Endothelial cell of umbilical vein (primary cell): ENCODE data around the gene CTBP1. TPM values are rescaled to one million over a fixed set of nuclear protein-coding genes. Genes with fewer than 3 reads are reported as not detected.

Experiments used
- BruUV-seq: library from RNA; stranded (reverse); fragments of 400-500 nt; replicated peaks from 2 replicates; lab custom pipeline; 2021; lab: Mats Ljungman, UMichigan
- CTCF ChIA-PET: fragments of 300-600, 350-600 bp; sonication (Branson Sonifier 250); formaldehyde crosslinking; loops from one replicate; lab custom pipeline; 2021; ENCODE audit warnings: antibody characterized with exemption, inconsistent platforms; lab: Charles Lee
- POLR2A ChIA-PET: fragments of 300-600, 350-600 bp; sonication (Branson Sonifier 250); formaldehyde crosslinking; loops from one replicate; lab custom pipeline; 2021; ENCODE audit warnings: antibody characterized with exemption, inconsistent platforms; lab: Charles Lee
- DNase-seq: peaks from one replicate; pipeline ENCODE4 v3.0.0-alpha.2; 2011; ENCODE audit warnings: low read depth, low spot score
- FAIRE-seq: peaks from 2 replicates; lab custom pipeline; 2011; peaks lifted over from hg19 to GRCh38; lab: Jason Lieb, UNC
- H2AFZ ChIP-seq: 2 replicates; pipeline ENCODE4 v1.6.0; 2012; ENCODE audit warnings: low read depth, low read length, control low read depth, inconsistent platforms
- H3K27ac ChIP-seq: 2 replicates; pipeline ENCODE4 v1.5.1; 2011; ENCODE audit warnings: low read depth, mild to moderate bottlenecking, control low read depth, low read length, moderate library complexity; ENCODE audit not compliant: insufficient read depth
- H3K27me3 ChIP-seq, 2 experiments: 2 replicates each; pipeline versions ENCODE4 v1.6.0 to v1.6.1; 2011; ENCODE audit warnings: low read length in 2 of 2, mixed read lengths in 1 of 2; ENCODE audit not compliant: control insufficient read depth in 2 of 2, insufficient read depth in 2 of 2
- H3K36me3 ChIP-seq, 2 experiments: 2 replicates in 1 of 2; 3 replicates in 1 of 2; pipeline ENCODE4 v1.5.1; 2011; ENCODE audit warnings: low read length in 2 of 2, mild to moderate bottlenecking in 1 of 2, moderate library complexity in 1 of 2; ENCODE audit not compliant: control insufficient read depth in 2 of 2, insufficient read depth in 2 of 2; ENCODE audit errors: extremely low read depth in 1 of 2
- H3K4me1 ChIP-seq: 3 replicates; pipeline ENCODE4 v1.5.1; 2011; ENCODE audit warnings: mild to moderate bottlenecking, low read length; ENCODE audit not compliant: control insufficient read depth, insufficient read depth; ENCODE audit errors: extremely low read depth
- H3K4me2 ChIP-seq: 2 replicates; pipeline ENCODE4 v1.6.1; 2011; ENCODE audit warnings: low read length, control low read depth, mixed read lengths; ENCODE audit not compliant: insufficient read depth
- H3K4me3 ChIP-seq, 3 experiments: fragments of 200-600 bp in 1 of 3; sonication (generic), shearing (Covaris generic) in 1 of 3; replicated peaks in 1 of 3; 2 replicates each; pipeline ENCODE4 v1.5.1; 2011 to 2016; ENCODE audit warnings: control low read depth in 3 of 3, low read length in 3 of 3, mild to moderate bottlenecking in 2 of 3, inconsistent platforms in 1 of 3, low read depth in 1 of 3, moderate library complexity in 1 of 3; ENCODE audit not compliant: insufficient read depth in 1 of 3
- H3K79me2 ChIP-seq: 2 replicates; pipeline ENCODE4 v1.6.0; 2012; ENCODE audit warnings: low read length, inconsistent platforms; ENCODE audit not compliant: control insufficient read depth, insufficient read depth
- H3K9ac ChIP-seq: replicated peaks from 2 replicates; pipeline ENCODE3; 2011; ENCODE audit warnings: low read length, control low read depth; ENCODE audit not compliant: insufficient read depth; ENCODE audit errors: extremely low read depth
- H3K9me1 ChIP-seq: replicated peaks from 3 replicates; pipeline ENCODE4 v1.6.0; 2011; ENCODE audit warnings: mild to moderate bottlenecking, low read length; ENCODE audit not compliant: control insufficient read depth, insufficient read depth; ENCODE audit errors: extremely low read depth
- H3K9me3 ChIP-seq: replicated peaks from 2 replicates; pipeline ENCODE4 v1.5.1; 2012; ENCODE audit warnings: low read length, inconsistent platforms; ENCODE audit not compliant: control insufficient read depth, insufficient read depth
- H4K20me1 ChIP-seq: replicated peaks from 2 replicates; pipeline ENCODE3; 2011; ENCODE audit warnings: mild to moderate bottlenecking, low read length; ENCODE audit not compliant: control insufficient read depth, insufficient read depth; ENCODE audit errors: extremely low read depth
- CTCF ChIP-seq, 2 donors: IDR thresholded peaks; 1 replicate in 1 of 2; 2 replicates in 1 of 2; pipeline ENCODE4 v1.5.1; 2011; ENCODE audit warnings: low read length in 2 of 2, mild to moderate bottlenecking in 2 of 2, moderate library complexity in 2 of 2, control low read depth in 1 of 2, inconsistent platforms in 1 of 2, low read depth in 1 of 2; ENCODE audit not compliant: insufficient read depth in 1 of 2; ENCODE audit errors: extremely low read depth in 1 of 2
- EZH2 ChIP-seq: IDR thresholded peaks from 2 replicates; pipeline ENCODE4 v1.6.1; 2012; ENCODE audit warnings: borderline replicate concordance, low read depth, mild to moderate bottlenecking, moderate library complexity, low read length, inconsistent platforms; ENCODE audit not compliant: severe bottlenecking
- GATA2 ChIP-seq: IDR thresholded peaks from 2 replicates; pipeline ENCODE4 v1.7.0; 2011; ENCODE audit warnings: low read depth, mild to moderate bottlenecking, moderate library complexity, mixed read lengths, low read length; ENCODE audit not compliant: insufficient read length, insufficient read depth
- MYC ChIP-seq: IDR thresholded peaks from one replicate; pipeline ENCODE4 v1.6.1; 2011; ENCODE audit warnings: mild to moderate bottlenecking, low read depth, low read length
- POLR2A ChIP-seq: IDR thresholded peaks from 2 replicates; pipeline ENCODE4 v1.6.1; 2012; ENCODE audit warnings: low read depth, mild to moderate bottlenecking, control low read depth, low read length
- POLR2AphosphoS5 ChIP-seq: IDR thresholded peaks from 2 replicates; pipeline ENCODE4 v1.6.1; 2012; ENCODE audit warnings: low read depth, mild to moderate bottlenecking, control low read depth, low read length, moderate library complexity; ENCODE audit not compliant: insufficient read depth
- dilution Hi-C: fragments of 300-500 bp; cut with MboI; formaldehyde crosslinking; loops from one replicate; pipeline ENCODE4 v1.15.0; 2019; ENCODE audit warnings: low sequenced_read_pairs; ENCODE audit not compliant: extremely low pct_ligation_motif_present
- intact Hi-C: fragments of 100-400 bp; cut with micrococcal nuclease; formaldehyde crosslinking; loops from one replicate; pipeline ENCODE4 v1.10.0; 2022
- polyA plus RNA-seq, 4 experiments: library from polyadenylated mRNA; depleted of rRNA in 3 of 4; stranded (reverse) in 3 of 4; unstranded in 1 of 4; fragments of >200 nt; gene quantifications; 2 replicates each; pipeline versions ENCODE4 v1.2.1 to v1.2.3, GENCODE V29; 2011 to 2012; ENCODE audit warnings: missing spikeins in 1 of 4
- total RNA-seq: library from RNA; stranded (reverse); gene quantifications from 2 replicates; pipeline ENCODE4 v1.2.3, GENCODE V29; 2021

Gene CTBP1
- total and polyA plus RNA-seq, 2 donors (not counting 3 experiments of a cell fraction or from before 2014, with no cell fraction given) = 165 to 167 TPM

GRCh38 chr4:1250527-1250812 lies 1.5 kb upstream of the CTBP1 start:
- H3K4me3 ChIP-seq = no peak overlapping the region
- TF ChIP-seq EZH2 (no peak), MYC (no peak), POLR2A (no peak), POLR2AphosphoS5 (no peak), CTCF (IDR thresholded peaks at IDR 0.05; ENCODE audit: extremely low read depth in 1 of 2, insufficient read depth in 1 of 2, low read depth in 1 of 2, low read length in 2 of 2) (no peak), GATA2 (no peak)
- H4K20me1 ChIP-seq = no peaks in the 10 kb centered on the region
- no peak overlapping the region for H3K4me2 ChIP-seq
- H3K27me3 ChIP-seq = no peaks in the 10 kb centered on the region
- no peak overlapping the region for H3K9ac ChIP-seq
- intact Hi-C loops = no loop called here
- H3K4me1 ChIP-seq = peaks cover 18% of the 10 kb centered on the region
- no peak overlapping the region for H2AFZ ChIP-seq
- ChIA-PET POLR2A (interaction anchor here (2.1 kb wide), 1 partner anchor 96 kb away, joined by 5 read pairs; the partner anchor contains the start of gene UVSSA), CTCF (interaction anchor here (2.0 kb wide), 1 partner anchor 18 kb away, joined by 7 read pairs; no protein-coding TSS in a partner anchor)
- no peaks in the 10 kb centered on the region for H3K36me3 ChIP-seq
- H3K9me1 ChIP-seq = no peaks in the 10 kb centered on the region
- FAIRE-seq = no peak
- H3K9me3 ChIP-seq = no peaks in the 10 kb centered on the region
- BruUV-seq = no TSS peak
- dilution Hi-C loops = no loop called here
- peaks cover 34% of the 10 kb centered on the region for H3K79me2 ChIP-seq
- H3K27ac ChIP-seq = no peak overlapping the region
- DNase-seq = no peak
